GM18861 (cell line): ENCODE measurements around the gene CD8B.

ENCODE experiments used
- ATAC-seq: cut with Tn5 transposase; IDR thresholded peaks from one replicate; pipeline ENCODE4 v1.9.1; 2021; ENCODE audit not compliant: unreplicated experiment

CD8B gene

GRCh38 chr2:86775338-86775737 is 86.3 kb downstream of the CD8B start:
- ATAC-seq: no peak

GRCh38 chr2:86774862-86775261 is 86.8 kb downstream of the CD8B start:
- no peak for ATAC-seq

- no peak for ATAC-seq
Observed at GRCh38 chr2:86772611-86773010, 89.1 kb downstream of the CD8B start.

GRCh38 chr2:86770816-86771301 is 90.8 kb downstream of the CD8B start:
- ATAC-seq: no peak

GRCh38 chr2:86769838-86770237 is 91.8 kb downstream of the CD8B start:
- no peak for ATAC-seq

- ATAC-seq: no peak
Observed at GRCh38 chr2:86768189-86768949, 93.3 kb downstream of the CD8B start.
